GM18499 (cell line): Measurements from ENCODE around the gene OPN1LW.
"Not testable (repeated sequence)": the region's sequence is repeated elsewhere in the genome, so short reads cannot be mapped to it uniquely, and the experiment has no call there.

Experiments used
- ATAC-seq: cut with Tn5 transposase; IDR thresholded peaks from one replicate; pipeline ENCODE4 v1.9.1; 2021; ENCODE audit warnings: moderate number of reproducible peaks; ENCODE audit not compliant: insufficient read depth, unreplicated experiment

OPN1LW gene

GRCh38 chrX:154131955-154132354 lies 12.1 kb upstream of the OPN1LW start:
- ATAC-seq: no peak

- no peak for ATAC-seq
Measured at GRCh38 chrX:154132366-154132765, 11.7 kb upstream of the OPN1LW start.

GRCh38 chrX:154135458-154136229 lies 8.4 kb upstream of the OPN1LW start:
- ATAC-seq: no peak

- ATAC-seq: no peak
Measured at GRCh38 chrX:154136627-154137161, 7.3 kb upstream of the OPN1LW start.

- no peak for ATAC-seq
Measured at GRCh38 chrX:154138857-154139256, 5.2 kb upstream of the OPN1LW start.

GRCh38 chrX:154140206-154140605 lies 3.8 kb upstream of the OPN1LW start:
- ATAC-seq: no peak

GRCh38 chrX:154140742-154141141 lies 3.3 kb upstream of the OPN1LW start:
- ATAC-seq: no peak

- no peak for ATAC-seq
Measured at GRCh38 chrX:154142386-154142785, 1.7 kb upstream of the OPN1LW start.

GRCh38 chrX:154142950-154143745 lies 895 bp upstream of the OPN1LW start:
- ATAC-seq: no peak

- not testable (repeated sequence) for ATAC-seq
Measured at GRCh38 chrX:154151030-154151429, 7.0 kb downstream of the OPN1LW start.

GRCh38 chrX:154156221-154156620 lies 12.2 kb downstream of the OPN1LW start:
- ATAC-seq: not testable (repeated sequence)

GRCh38 chrX:154157207-154157606 lies 13.2 kb downstream of the OPN1LW start:
- not testable (repeated sequence) for ATAC-seq

GRCh38 chrX:154159345-154159744 lies 15.3 kb downstream of the OPN1LW start:
- not testable (repeated sequence) for ATAC-seq

- not testable (repeated sequence) for ATAC-seq
Measured at GRCh38 chrX:154164902-154165301, 20.9 kb downstream of the OPN1LW start.

GRCh38 chrX:154168384-154168783 lies 24.3 kb downstream of the OPN1LW start:
- ATAC-seq: not testable (repeated sequence)

- not testable (repeated sequence) for ATAC-seq
Measured at GRCh38 chrX:154172535-154172943, 28.5 kb downstream of the OPN1LW start.

GRCh38 chrX:154174356-154174755 lies 30.3 kb downstream of the OPN1LW start:
- not testable (repeated sequence) for ATAC-seq

- ATAC-seq: not testable (repeated sequence)
Measured at GRCh38 chrX:154182296-154182695, 38.3 kb downstream of the OPN1LW start, which contains the start of gene OPN1MW. OPN1MW (plus strand) TSS chrX:154182596; CDS start chrX:154182678, 82 bp downstream.

GRCh38 chrX:154183794-154184193 lies 39.8 kb downstream of the OPN1LW start:
- ATAC-seq: not testable (repeated sequence)

GRCh38 chrX:154192846-154193245 lies 48.8 kb downstream of the OPN1LW start:
- ATAC-seq: not testable (repeated sequence)

- not testable (repeated sequence) for ATAC-seq
Measured at GRCh38 chrX:154194316-154194715, 50.3 kb downstream of the OPN1LW start.
